Fibroblast of skin of back (primary cell): ENCODE measurements around the gene SREBF1.

Experiments
- DNase-seq: peaks from one replicate; pipeline ENCODE4 v3.0.0-alpha.2; 2013

SREBF1 gene

DNA sequence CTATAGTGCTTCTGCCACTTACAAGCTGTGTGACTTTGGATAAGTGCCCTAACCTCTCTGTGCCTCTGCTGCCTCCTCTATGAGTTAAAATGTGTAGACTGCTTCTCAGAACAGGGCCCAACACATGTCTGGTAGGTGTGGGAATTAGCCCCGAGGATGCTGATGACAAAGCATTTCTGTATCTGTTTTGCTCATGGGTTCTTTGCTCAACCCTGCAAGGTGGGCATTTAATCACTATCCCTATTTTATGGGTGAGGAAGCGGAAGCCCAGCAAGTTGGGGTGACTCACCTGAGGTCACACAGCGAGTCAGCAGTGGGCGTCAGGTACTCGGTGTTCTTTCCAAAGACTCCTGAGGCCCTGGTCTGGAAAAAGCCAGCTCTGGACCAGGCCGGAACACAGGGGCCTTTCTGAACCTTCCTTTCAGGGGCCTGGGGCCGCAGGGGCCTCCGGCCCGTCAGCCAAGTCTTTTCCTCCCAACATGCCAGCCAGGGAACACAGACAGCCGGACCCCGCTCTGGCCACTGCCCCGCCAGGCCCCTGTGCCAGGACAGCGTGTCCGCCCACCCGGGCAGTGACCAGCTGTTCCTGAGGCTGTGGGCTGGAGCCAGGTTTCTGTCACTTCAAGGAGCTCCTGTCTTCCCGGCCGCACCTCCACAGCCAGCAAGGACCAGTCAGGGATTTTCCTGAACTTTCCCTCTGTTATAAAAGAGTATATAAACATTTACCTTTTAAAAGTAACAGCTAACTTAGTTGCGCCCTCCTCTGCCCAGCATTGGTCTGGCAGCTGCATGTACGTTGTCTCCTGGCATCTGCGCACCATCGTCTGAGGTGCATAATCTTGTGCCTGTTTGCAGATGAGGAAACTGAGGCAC is 62.5 kb downstream of the SREBF1 start:
- no peak for DNase-seq

DNA sequence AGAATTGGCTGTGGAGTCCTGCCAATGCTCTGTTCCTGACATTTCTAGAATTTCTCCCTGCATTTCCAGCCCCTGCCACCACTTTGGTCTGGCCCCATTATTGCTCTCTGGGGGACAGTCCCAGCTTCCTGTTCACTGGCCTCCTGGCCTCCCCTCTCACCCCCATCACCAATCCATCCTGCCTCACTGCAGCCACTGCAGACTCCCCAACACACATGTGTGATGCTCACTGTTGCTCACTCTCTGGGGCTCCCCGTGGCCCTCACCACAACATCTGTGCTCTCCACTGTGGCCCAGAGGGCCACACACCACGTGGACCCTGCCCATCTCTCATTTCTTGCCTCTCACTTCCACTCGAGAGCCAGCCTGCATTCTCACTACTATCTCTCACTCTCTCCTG is 64.6 kb downstream of the SREBF1 start:
- no peak for DNase-seq

DNA sequence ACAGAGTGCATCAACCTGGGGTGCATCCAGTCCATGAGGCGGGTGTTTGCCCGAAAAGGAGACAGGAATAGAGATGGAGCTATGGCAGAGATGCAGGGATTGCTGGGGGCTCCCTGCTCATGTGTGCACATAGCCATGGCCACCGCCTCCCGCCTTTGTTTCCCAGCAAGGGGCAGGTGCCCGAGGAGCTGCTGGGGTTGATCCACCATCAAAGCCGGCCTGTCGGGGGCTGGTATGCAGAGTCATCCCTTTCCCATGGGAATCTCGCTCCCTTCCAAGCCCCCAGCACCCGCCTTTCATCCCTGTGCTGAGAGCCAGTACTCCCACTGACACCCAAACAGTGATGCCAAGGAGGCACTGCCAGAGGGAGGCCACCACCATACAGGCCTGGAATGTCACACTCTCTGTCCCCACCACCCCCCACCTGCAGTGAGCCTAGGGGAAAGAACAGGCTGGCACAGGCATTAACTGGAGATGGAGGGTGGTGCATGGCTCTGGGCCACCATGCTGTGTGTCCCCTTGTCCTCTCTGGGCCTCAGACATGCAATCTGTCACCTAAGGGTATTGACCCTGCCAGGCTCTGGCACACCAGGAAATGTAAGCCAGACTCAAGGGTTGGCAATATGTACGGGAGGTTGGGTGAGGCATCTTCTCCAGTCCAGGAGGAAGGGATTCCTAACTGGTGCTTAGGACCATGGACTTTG is 65.1 kb downstream of the SREBF1 start:
- DNase-seq = no peak

DNA sequence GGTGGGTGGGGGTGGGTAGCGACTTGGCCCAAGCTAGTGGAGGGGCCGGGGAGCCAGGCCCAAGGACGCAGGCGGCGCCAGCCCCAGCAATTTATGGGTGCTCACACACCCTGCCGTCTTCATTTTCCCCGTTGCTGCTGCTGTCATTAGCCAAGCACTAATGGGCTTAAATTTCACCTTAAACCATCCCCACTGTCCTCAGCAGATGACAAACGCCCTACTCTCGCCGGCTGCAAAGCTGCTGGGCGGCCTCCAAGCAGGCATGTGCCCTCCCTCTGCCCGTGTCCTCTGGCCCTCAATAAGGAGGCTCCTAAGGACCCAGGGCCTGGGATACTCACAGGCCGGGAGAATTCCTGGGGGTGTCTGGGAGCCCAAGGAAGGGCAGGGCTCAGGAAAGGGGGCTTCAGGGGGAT is 66.1 kb downstream of the SREBF1 start:
- DNase-seq = no peak

DNA sequence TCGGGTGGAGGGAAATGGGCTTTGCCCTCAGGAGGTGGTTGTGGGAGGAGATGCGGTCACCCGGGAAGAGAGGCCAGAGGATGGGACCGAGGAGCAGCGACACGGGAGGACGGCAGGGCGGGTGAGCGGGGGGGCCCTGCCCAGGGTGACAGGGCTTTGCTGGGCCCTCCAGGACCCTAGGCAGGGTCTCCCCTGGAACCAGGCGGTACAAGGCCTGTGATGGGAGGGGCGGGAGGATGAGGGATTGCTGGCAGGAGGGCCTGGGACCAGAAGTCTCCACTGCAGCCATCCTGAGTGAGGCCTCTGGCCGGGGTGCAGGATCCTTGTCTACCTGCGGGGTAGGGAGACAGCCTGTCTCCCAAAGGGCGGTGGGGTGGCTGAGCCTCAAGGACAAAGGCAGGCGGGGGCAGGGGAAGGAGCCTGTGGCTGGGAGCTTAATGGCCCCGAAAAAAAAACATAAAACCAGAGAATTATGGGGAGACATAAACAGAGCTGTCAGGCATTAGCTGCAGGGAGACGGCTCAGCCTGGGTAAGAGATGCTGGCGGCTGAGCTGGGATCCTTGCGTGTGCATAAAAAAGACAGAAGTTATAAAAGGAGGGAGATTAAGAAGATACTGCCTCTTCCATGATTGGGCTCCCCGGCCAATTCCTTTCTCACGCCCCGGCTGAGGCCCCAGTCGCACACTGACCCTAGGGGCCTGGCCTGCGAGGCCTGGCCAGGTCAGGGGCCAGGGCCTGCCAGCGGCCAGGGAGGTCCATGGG is 66.7 kb downstream of the SREBF1 start:
- no peak for DNase-seq

DNA sequence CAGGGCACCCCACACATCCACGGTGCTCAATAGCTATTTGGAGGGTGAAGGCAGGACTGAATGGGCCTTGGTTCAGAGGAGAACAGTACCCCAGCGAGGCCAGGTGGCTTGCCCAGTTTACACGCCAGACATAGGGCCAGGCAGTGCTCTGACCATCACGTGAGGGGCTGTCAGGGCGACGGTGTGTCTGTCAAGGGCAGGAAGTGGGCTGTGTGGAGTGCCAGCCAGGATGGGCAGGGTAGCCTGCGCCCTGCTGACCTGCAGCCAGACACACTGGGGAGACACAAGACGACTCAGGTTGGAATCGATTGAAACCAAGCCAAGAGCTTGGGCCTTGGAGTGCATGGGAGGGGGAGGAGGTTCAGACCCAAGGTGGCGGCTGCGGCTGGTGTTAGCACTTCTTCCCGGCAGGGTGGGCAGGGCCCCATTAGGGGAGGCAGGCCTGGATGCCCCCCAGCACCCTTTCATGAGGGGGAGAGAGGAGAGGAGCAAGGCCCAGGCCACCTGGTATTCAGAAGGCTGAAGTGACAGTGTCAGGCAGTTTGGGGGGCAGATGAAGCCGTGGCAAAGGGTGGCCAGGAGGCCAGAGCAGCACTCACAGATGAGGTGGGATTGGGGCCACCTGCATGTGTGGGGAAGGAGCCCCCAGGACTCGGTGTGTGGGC is 68.2 kb downstream of the SREBF1 start:
- no peak for DNase-seq

DNA sequence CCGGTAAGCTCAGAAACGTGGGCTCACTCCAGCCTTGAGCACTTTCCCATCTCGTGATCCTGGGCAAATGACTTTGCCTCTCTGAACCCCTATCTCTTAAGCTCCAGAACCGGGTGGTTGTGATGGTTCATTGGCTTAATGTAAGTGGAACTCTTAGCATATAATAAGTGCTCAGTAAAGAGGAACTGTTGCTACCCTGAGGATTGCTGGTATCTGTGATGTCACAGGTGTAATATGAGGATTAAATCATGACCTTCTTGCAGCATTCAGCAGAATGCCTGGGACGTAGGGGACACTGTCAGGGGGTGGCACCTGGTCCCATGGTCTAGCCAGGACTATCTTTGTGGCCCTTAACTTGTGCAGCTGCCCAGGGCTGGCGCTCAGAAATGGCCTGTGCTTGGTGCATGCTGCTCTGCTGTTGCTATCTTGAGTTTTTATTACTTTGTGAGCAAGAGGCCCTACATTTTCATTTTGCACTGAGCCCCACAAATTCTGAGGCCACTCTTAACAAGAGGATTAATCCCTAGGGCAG is 68.8 kb downstream of the SREBF1 start:
- DNase-seq = no peak

DNA sequence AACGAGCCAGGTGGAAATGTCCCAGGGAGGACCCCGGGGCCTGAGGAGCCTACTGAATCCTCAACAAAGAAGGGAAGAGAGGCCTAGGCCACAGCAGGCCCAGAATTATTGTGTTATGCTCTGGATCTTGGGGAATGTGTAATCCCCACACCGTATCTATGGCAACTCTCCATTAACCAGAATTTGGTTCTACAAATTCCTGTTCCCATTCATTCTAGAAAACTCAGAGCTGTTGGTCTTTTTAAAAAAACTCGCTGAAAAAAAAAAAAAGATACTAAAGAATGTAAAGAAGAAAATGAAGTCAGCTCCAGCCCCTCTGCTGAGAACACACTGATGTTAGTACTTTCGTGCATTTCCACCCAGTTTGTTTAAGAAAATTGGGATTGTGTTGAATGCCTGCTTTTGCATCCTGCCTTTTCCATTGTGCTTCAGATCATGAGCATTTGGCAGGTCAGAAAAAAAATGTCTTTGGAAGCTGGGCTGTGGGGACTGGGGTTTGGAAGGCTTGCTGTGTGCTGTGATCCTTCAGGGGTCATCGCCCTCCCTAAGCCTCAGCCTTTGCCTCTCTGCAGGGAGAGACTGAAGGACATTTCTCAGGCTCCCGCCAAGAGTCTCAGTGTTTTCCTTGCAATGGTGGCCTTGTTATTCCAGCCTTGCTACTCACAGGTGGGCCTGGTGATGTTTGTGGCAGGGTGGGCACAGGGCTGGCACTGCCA is 69.5 kb downstream of the SREBF1 start:
- peak; percentile 57 for DNase-seq

DNA sequence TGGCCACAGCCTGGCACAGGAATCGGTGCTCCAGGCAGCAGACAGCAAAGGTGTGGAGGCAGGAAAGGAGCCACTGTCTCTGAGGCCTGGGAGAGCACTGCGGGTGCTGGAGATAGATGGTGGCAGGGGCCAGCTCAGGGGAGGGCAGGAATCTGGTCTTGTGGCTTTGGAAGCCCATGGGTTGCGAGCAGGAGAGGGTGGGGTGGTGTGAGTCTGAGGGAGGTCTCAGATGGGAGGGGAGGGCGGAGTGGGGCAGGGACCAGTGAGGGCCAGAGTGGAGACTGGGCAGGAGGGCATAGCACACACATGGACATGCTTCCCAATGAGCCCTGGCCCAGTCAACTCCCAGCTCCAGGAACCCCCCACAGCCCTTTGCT is 70.1 kb downstream of the SREBF1 start:
- DNase-seq = no peak

DNA sequence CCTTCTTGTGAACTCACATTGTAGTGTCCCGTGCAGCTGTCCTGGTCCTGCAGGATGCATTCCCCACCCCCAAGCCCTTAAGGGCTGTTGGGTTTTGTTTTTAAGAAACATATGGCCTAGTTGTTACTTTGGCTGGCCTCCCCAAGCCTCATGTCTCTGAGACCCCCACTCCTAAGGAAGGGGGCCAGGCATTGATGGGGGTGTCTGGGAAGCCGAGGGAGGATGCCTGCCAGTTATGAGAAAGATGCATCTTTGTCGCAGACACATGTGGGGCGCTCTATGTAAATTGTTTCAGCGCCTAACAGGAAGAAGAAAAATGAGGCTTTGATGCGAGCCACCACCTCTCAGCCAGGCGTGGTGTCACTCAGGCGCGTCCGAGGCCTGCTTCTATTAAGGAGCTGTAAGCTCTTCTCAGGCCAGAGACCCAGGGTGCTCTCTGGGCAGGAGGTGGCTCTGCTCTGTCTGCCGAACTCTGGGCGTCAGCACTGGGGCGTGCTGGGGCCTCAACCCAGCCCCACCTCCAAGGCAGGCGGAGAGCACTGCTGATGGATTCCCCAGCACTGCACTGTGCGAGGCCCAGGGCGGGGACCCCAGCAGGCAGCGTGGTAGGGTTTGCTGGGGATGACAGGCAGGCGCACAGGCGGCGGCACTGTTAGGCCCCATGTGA is 70.6 kb downstream of the SREBF1 start:
- no peak for DNase-seq

DNA sequence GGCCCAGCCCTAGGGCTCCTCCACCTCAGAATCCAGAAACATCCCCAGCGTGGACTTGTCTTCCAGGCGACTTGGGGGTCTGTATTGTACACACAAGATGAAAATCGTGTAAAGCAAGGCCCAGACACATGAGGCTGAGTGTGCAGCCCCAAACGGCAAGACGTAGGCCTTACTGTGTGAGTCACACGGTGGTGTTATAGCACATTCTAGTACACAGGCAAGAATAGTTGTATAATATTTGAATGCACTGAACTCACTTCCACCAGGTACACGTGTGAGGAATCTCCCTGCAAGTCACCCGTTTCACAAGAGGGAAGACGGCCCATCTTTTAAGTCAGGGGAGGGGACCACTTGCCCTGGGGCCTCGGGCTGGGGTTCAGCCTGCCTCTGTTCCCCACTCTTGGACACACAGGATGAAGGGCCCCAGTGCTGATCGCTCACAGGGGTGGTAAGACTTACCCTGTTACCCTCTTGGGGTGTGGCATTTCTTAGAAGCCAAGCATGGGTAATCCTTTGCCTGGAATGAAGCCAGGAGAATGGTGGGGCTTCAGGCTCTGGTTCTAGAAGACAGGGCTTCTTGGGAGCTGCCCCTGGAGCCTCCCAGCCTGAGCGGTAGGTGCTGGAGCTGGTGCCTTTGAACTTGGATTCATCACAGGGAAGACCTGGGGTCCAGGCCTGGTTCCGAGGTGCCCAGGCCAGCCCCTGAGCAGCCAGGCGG is 71.3 kb downstream of the SREBF1 start:
- no peak for DNase-seq

DNA sequence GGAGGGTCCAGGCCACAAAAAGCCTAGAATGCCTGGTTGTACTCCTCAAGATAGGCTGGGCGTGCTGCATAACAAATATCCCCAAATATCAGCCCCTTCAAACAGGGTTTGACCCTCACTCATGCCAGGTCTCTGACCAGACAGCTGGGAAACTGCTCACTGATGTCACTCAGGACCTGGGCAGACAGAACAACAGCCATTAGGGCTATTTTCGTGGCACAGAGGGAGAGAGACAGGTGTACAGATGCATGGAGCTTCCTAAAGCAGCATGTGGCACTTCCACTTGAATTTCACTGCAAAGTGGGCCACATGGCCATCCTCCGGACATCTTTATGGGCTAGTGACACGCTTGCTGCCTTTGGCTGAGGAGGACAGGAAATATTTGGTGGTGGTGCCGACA is 73.1 kb downstream of the SREBF1 start:
- DNase-seq = no peak

DNA sequence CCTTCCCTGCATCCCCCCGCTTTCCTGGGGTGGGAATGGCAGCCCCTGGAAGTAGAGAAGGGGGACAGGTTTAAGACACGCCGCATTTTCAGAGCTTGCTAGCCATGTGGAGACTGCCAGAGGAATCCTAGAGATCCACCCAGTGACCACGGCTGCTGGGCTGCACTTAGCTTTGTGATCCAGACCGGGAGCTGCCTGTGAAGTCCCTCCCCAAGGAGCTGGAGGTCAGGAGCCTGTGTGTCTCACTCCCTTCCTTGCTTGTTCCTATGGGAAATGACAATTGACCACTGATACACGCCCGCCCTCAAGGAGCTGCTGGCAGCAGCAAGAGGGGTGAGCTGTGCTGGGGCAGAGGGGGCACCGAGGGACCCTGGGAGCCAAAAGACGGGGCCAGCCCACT is 73.7 kb downstream of the SREBF1 start:
- no peak for DNase-seq

DNA sequence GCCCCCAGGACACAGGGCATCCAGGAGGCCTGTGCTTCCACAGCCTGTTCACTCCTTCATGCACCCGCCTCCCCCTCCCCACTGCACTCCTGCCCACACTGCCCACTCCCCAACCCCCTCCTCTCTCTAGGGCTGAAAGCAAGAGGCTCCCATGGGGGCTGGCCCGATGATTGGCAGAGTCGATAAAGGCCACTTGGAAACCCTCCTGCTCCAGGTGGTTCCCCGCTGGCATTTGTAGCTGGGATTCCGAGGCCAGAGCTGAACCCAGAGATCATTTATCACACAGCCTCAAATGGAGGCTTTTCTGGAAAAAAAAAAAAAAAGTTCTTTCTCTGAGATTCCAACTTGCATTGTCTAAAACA is 74.1 kb downstream of the SREBF1 start:
- DNase-seq = no peak
